ENCODE measurements around the gene PHF21B.

DNA sequence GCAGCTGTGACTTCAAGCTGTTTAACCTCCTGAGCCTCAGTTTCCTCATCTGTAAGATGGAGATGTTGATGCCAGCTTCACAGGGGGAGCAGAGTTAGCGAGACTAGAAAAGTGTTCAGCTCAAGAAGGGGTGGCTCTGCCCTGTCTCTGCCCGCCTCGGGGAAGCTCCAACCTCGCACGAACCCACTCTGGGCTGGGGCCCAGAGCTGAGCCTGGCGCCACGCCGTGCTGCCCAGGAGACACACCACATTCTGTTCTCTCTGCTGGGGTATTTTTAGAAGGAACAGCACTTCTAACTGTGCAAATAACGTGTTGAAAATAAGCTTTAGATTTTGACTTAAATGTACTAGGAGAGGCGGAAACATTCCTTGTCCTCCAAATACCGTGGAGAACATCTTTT, 74.1 kb downstream of the PHF21B start:
- TF ChIP-seq, protein P1, sequence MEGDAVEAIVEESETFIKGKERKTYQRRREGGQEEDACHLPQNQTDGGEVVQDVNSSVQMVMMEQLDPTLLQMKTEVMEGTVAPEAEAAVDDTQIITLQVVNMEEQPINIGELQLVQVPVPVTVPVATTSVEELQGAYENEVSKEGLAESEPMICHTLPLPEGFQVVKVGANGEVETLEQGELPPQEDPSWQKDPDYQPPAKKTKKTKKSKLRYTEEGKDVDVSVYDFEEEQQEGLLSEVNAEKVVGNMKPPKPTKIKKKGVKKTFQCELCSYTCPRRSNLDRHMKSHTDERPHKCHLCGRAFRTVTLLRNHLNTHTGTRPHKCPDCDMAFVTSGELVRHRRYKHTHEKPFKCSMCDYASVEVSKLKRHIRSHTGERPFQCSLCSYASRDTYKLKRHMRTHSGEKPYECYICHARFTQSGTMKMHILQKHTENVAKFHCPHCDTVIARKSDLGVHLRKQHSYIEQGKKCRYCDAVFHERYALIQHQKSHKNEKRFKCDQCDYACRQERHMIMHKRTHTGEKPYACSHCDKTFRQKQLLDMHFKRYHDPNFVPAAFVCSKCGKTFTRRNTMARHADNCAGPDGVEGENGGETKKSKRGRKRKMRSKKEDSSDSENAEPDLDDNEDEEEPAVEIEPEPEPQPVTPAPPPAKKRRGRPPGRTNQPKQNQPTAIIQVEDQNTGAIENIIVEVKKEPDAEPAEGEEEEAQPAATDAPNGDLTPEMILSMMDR (conservative IDR thresholded peaks at IDR 0.05), result no peak
- TF ChIP-seq ZFX (IDR thresholded peaks at IDR 0.05), result no peak
